GM12878 (cell line): ENCODE results near the gene THAP5. TPM values are rescaled to one million over a fixed set of nuclear protein-coding genes. Genes with fewer than 3 reads are reported as not detected.
A peak's percentile ranks its signal among the peaks of the same experiment; 100 is the strongest.

Source experiments
- ATF2 ChIP-seq: IDR thresholded peaks from 2 replicates; pipeline ENCODE4 v1.6.1; 2012; ENCODE audit warnings: low read length, inconsistent platforms
- CHD1 ChIP-seq: IDR thresholded peaks from 2 replicates; pipeline ENCODE4 v1.6.1; 2012; ENCODE audit warnings: low read depth, low read length, improper control_type of control experiment
- E2F4 ChIP-seq: IDR thresholded peaks from 2 replicates; pipeline ENCODE4 v1.6.1; 2012; ENCODE audit warnings: low read depth, low read length, improper control_type of control experiment
- GATAD2B ChIP-seq: fragments of 450-650 bp; conservative IDR thresholded peaks from 2 replicates; pipeline ENCODE4 v1.6.1; 2017; ENCODE audit warnings: low read depth, mild to moderate bottlenecking, moderate library complexity
- HDAC2 ChIP-seq: fragments of 200-600 bp; sonication (generic); IDR thresholded peaks from 2 replicates; pipeline ENCODE4 v1.6.1; 2017
- HSF1 ChIP-seq: fragments of 150-350 bp; IDR thresholded peaks from 2 replicates; pipeline ENCODE4 v1.6.1; 2014; ENCODE audit warnings: mild to moderate bottlenecking, low read depth, low read length
- IKZF2 ChIP-seq, 2 experiments: fragments of 450-650 bp; IDR thresholded peaks; 2 replicates each; pipeline ENCODE4 v1.6.1; 2017; ENCODE audit warnings: mild to moderate bottlenecking in 2 of 2, moderate library complexity in 2 of 2
- LARP7 ChIP-seq: fragments of 450-650 bp; IDR thresholded peaks from 2 replicates; pipeline ENCODE4 v1.6.1; 2017; ENCODE audit warnings: mild to moderate bottlenecking
- MAX ChIP-seq: IDR thresholded peaks from 2 replicates; pipeline ENCODE4 v1.6.1; 2012; ENCODE audit warnings: low read depth, low read length, improper control_type of control experiment
- MLLT1 ChIP-seq: fragments of 450-650 bp; IDR thresholded peaks from 2 replicates; pipeline ENCODE4 v1.6.1; 2016; ENCODE audit warnings: mild to moderate bottlenecking
- MTA2 ChIP-seq: fragments of 450-650 bp; IDR thresholded peaks from 2 replicates; pipeline ENCODE4 v1.6.1; 2016; ENCODE audit warnings: low read depth, mild to moderate bottlenecking, moderate library complexity
- MXI1 ChIP-seq: fragments of 150-350 bp; IDR thresholded peaks from 2 replicates; pipeline ENCODE4 v1.6.1; 2011; ENCODE audit warnings: low read depth, mild to moderate bottlenecking, inconsistent platforms, low read length, improper control_type of control experiment
- NR2C1 ChIP-seq: fragments of 450-650 bp; IDR thresholded peaks from 2 replicates; pipeline ENCODE4 v1.6.1; 2017; ENCODE audit warnings: antibody characterized with exemption, mild to moderate bottlenecking, moderate library complexity
- RELB ChIP-seq: fragments of 450-650 bp; IDR thresholded peaks from 2 replicates; pipeline ENCODE4 v1.6.1; 2017; ENCODE audit warnings: low read depth, mild to moderate bottlenecking, moderate library complexity
- SMAD5 ChIP-seq: IDR thresholded peaks from 2 replicates; pipeline ENCODE4 v1.6.1; 2016; ENCODE audit warnings: antibody characterized with exemption, low read depth
- SUZ12 ChIP-seq: fragments of 200-600 bp; sonication (generic); IDR thresholded peaks from one replicate; pipeline ENCODE4 v1.6.1; 2018; ENCODE audit warnings: antibody characterized with exemption, mild to moderate bottlenecking; ENCODE audit not compliant: unreplicated experiment
- polyA plus RNA-seq, 11 experiments: library from polyadenylated mRNA; depleted of rRNA in 4 of 11; unstranded in 6 of 11; stranded (reverse) in 5 of 11; fragments of >200 nt; fragmentation: Nextera tagmentation in 4 of 11; fragmentation: Illumina TruSeq in 1 of 11; extraction: Ambion mirVana in 4 of 11; extraction: Trizol in 1 of 11; gene quantifications; 1 replicate in 1 of 11; 2 replicates in 10 of 11; pipeline versions ENCODE4 v1.2.1 to v1.2.3, GENCODE V29; 2011 to 2016; ENCODE audit warnings: inconsistent platforms in 2 of 11, missing spikeins in 2 of 11, low read depth in 1 of 11
- total RNA-seq, 4 experiments: library from RNA; depleted of rRNA in 3 of 4; stranded (reverse); fragments of >200 nt in 3 of 4; fragmentation: Illumina TruSeq in 1 of 4; extraction: Trizol in 1 of 4; gene quantifications; 2 replicates each; pipeline versions ENCODE4 v1.2.1 to v1.2.3, GENCODE V29; 2013 to 2021

Gene THAP5
- total and polyA plus RNA-seq, 10 of the 15 experiments (the other 5 are each of a cell fraction or from before 2014, with no cell fraction given): 13.0 to 47.7 (median 24.2) TPM

GRCh38 chr7:108525327-108525984, 44.0 kb downstream of the THAP5 start (continued):
- TF ChIP-seq SUZ12: no peak
- TF ChIP-seq CHD1: no peak
- peak; percentile 10 for TF ChIP-seq MAX
- no peak for TF ChIP-seq ATF2
- TF ChIP-seq NR2C1: no peak
- TF ChIP-seq E2F4: no peak
- TF ChIP-seq HSF1: no peak
- TF ChIP-seq GATAD2B: peak; percentile 51
- TF ChIP-seq MTA2: peak; percentile 16; the same call in 1 of the 2 replicates
- TF ChIP-seq SMAD5: no peak
- no peak; the same call in 1 of the 2 replicates for TF ChIP-seq MLLT1
- peak; percentile 63 to 65; a peak in 2 of 4 replicates for TF ChIP-seq IKZF2 (IDR thresholded peaks at IDR 0.05)
- TF ChIP-seq HDAC2: no peak
- no peak for TF ChIP-seq MXI1
- TF ChIP-seq RELB: no peak; the same call in 1 of the 2 replicates
- 0 out of 2 replicates have a peak, but pooled peaks have one; percentile 42 for TF ChIP-seq LARP7
- TF ChIP-seq, all 136 proteins: peak for 10
